ENCODE measurements around the gene NXPH4. TPM values are rescaled to one million over a fixed set of nuclear protein-coding genes. Genes with fewer than 3 reads are reported as not detected.

NXPH4 gene
- total and polyA plus RNA-seq, 9 donors, result 0.13 to 0.20 TPM; not detected in 7

- no peaks in the 10 kb centered on the region for H3K36me3 ChIP-seq
- 76 to 83% (median 79%) methylated on average over 7 of the region's 7 CpGs for WGBS, 3 donors
- TF ChIP-seq POLR2A (IDR thresholded peaks at IDR 0.05) (no peak), CTCF (IDR thresholded peaks at IDR 0.05) (no peak), EP300 (IDR thresholded peaks at IDR 0.05) (no peak)
- no peaks in the 10 kb centered on the region for H3K27me3 ChIP-seq
- H3K4me3 ChIP-seq, result no peak overlapping the region
- intact Hi-C loops (cut with DNase I), result no loop called here
- no peaks in the 10 kb centered on the region for H3K4me1 ChIP-seq (ENCODE audit: insufficient read depth)
- no peaks in the 10 kb centered on the region for H3K9me3 ChIP-seq
- no peak overlapping the region for H3K27ac ChIP-seq
- DNase-seq, result no peak
These were observed 32.5 kb downstream of the NXPH4 start for GRCh38 chr12:57248934-57249742.

DNA sequence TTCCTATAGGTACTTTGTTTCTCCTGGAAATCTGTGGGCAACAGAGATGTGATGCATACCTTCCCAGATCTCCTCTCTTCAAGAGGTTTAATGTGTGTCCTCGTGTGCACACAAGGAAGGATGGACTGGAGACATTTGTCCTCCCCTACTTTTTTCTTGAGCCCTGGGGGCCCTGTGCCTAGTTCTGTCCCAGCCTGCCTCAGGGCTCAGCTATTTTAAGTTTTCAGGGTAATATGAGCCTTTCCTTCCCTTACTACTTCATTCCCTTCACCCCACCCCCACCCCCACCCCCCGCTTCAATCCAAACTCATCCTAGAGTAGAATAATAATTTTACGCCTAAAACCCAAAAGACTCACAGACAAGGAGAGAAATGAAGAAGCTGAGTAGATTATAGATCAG is 33.9 kb downstream of the NXPH4 start:
- intact Hi-C loops (cut with DNase I), result no loop called here
- no peaks in the 10 kb centered on the region for H3K9me3 ChIP-seq
- H3K27ac ChIP-seq, result no peak overlapping the region
- no peaks in the 10 kb centered on the region for H3K36me3 ChIP-seq
- 72 to 79% (median 79%) methylated on average over 3 of the region's 3 CpGs for WGBS, 3 donors
- H3K4me1 ChIP-seq (ENCODE audit: insufficient read depth), result no peaks in the 10 kb centered on the region
- no peaks in the 10 kb centered on the region for H3K27me3 ChIP-seq
- H3K4me3 ChIP-seq, result no peak overlapping the region
- TF ChIP-seq CTCF (IDR thresholded peaks at IDR 0.05) (no peak), POLR2A (IDR thresholded peaks at IDR 0.05) (no peak), EP300 (IDR thresholded peaks at IDR 0.05) (no peak)
- DNase-seq, result no peak

GRCh38 chr12:57250956-57251355 is 34.4 kb downstream of the NXPH4 start, which contains the start of gene STAC3:
Gene STAC3 (minus strand): TSS chr12:57251187. CDS start chr12:57249636, 1,551 bp downstream.
- H3K9me3 ChIP-seq, result no peaks in the 10 kb centered on the region
- no peak within 1 kb of the TSS for H3K27ac ChIP-seq
- H3K27me3 ChIP-seq, result no peaks in the 10 kb centered on the region
- H3K36me3 ChIP-seq, result no peaks in the 10 kb centered on the region
- WGBS, 3 donors, result 53 to 73% (median 57%) methylated on average over 7 of the region's 7 CpGs
- no peak for TF ChIP-seq CTCF (IDR thresholded peaks at IDR 0.05)
- no peak for TF ChIP-seq POLR2A (IDR thresholded peaks at IDR 0.05)
- TF ChIP-seq EP300 (IDR thresholded peaks at IDR 0.05), result no peak
- peak in 1 of 5 donors; percentile 8 for DNase-seq
- no peaks in the 10 kb centered on the region for H3K4me1 ChIP-seq (ENCODE audit: insufficient read depth)
- intact Hi-C loops (cut with DNase I), result no loop called here
- no peak within 1 kb of the TSS for H3K4me3 ChIP-seq

GRCh38 chr12:57254506-57255280 is 38.1 kb downstream of the NXPH4 start:
- WGBS, 3 donors, result 81 to 90% (median 87%) methylated on average over 14 of the region's 14 CpGs
- no peak overlapping the region for H3K4me3 ChIP-seq
- no peaks in the 10 kb centered on the region for H3K27me3 ChIP-seq
- TF ChIP-seq CTCF (IDR thresholded peaks at IDR 0.05) (no peak), EP300 (IDR thresholded peaks at IDR 0.05) (no peak), POLR2A (IDR thresholded peaks at IDR 0.05) (no peak)
- intact Hi-C loops (cut with DNase I), result no loop called here
- no peaks in the 10 kb centered on the region for H3K9me3 ChIP-seq
- no peak for DNase-seq
- H3K36me3 ChIP-seq, result no peaks in the 10 kb centered on the region
- no peak overlapping the region for H3K27ac ChIP-seq
- no peaks in the 10 kb centered on the region for H3K4me1 ChIP-seq (ENCODE audit: insufficient read depth)
